Natural killer cell treated with Interleukin-12 subunit alpha and Interleukin-12 subunit beta and Interleukin-15 and Interleukin-18, amount 100 ng/mL, for 72 hours (primary cell): Measurements from ENCODE around the gene PCDHB9. TPM values are rescaled to one million over a fixed set of nuclear protein-coding genes. Genes with fewer than 3 reads are reported as not detected.
"Not testable (repeated sequence)": the region's sequence is repeated elsewhere in the genome, so short reads cannot be mapped to it uniquely, and the experiment has no call there.

Source experiments
- ATAC-seq, 2 donors: fragments of 150-1000 bp; cut with Tn5 transposase in 1 of 2; sonication (Bioruptor Pico), chemical (Tn5 transposase) in 1 of 2; 2 replicates each; pipeline ENCODE4 v1.10.0; 2021
- DNase-seq: peaks from one replicate; pipeline ENCODE4 v3.0.0; 2022; ENCODE audit warnings: low spot score
- H3K27ac Mint-ChIP-seq, 2 donors: 1 replicate in 1 of 2; 2 replicates in 1 of 2; pipeline ENCODE4 v1.8.0; 2022; ENCODE audit warnings: mixed read lengths in 2 of 2, mild to moderate bottlenecking in 1 of 2, moderate library complexity in 1 of 2
- H3K27me3 Mint-ChIP-seq, 2 donors: 1 replicate in 1 of 2; 2 replicates in 1 of 2; pipeline ENCODE4 v1.8.0; 2022; ENCODE audit warnings: mixed read lengths in 2 of 2
- H3K36me3 Mint-ChIP-seq: one replicate; pipeline ENCODE4 v1.8.0; 2022; ENCODE audit warnings: mixed read lengths
- H3K4me1 Mint-ChIP-seq, 2 donors: 1 replicate in 1 of 2; 2 replicates in 1 of 2; pipeline ENCODE4 v1.8.0; 2022; ENCODE audit warnings: low read depth in 2 of 2, mixed read lengths in 2 of 2, mild to moderate bottlenecking in 1 of 2
- H3K4me3 Mint-ChIP-seq: one replicate; pipeline ENCODE4 v1.8.0; 2022; ENCODE audit warnings: mixed read lengths
- H3K9me3 Mint-ChIP-seq: 2 replicates; pipeline ENCODE4 v1.8.0; 2022; ENCODE audit warnings: mixed read lengths
- total RNA-seq, 2 donors: library from RNA; stranded (reverse); gene quantifications; one replicate each; pipeline ENCODE4 v1.2.3, GENCODE V29; 2022

Gene PCDHB9
- under 1 TPM in 1 of 2 donors, not detected in 1; 0.17 TPM for total RNA-seq

DNA sequence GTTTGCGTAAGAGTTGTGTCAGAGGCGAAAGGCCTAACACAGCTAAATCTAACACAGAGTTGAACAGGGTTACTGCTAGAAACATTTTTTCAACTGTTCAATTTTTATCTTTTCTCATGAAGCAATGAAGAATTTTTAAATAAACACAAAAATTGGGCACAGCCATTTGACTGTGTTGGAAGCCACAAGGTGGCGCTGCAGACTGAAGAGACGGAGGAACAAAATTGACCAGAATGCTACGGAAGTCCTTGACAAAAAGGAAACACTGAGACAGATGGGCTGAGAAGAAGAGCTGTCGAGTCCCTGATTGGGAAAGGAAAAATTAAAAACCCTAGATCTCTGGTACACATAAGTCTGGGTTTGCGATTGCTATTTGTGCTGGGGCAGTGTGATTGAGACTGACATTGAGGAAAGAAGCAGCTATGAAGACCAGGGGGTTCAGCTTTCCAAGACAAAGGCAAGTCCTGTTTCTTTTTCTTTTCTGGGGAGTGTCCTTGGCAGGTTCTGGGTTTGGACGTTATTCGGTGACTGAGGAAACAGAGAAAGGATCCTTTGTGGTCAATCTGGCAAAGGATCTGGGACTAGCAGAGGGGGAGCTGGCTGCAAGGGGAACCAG, at the start of gene PCDHB9:
PCDHB9 (plus strand) TSS at position 265 of the 616 bp plus-strand sequence; CDS start at position 423, 158 bp downstream.
- Mint-ChIP-seq H3K4me3 (peak within 1 kb of the TSS; percentile 44), H3K4me1 (peaks cover 5 to 6% of the 10 kb centered on the region in 2 donors), H3K27ac (no peak within 1 kb of the TSS), H3K9me3 (peaks cover 6% of the 10 kb centered on the region), H3K36me3 (peaks cover 31% of the 10 kb centered on the region), H3K27me3 (peaks cover 24 to 42% of the 10 kb centered on the region in 2 donors)
- no peak for ATAC-seq
- no peak for DNase-seq

DNA sequence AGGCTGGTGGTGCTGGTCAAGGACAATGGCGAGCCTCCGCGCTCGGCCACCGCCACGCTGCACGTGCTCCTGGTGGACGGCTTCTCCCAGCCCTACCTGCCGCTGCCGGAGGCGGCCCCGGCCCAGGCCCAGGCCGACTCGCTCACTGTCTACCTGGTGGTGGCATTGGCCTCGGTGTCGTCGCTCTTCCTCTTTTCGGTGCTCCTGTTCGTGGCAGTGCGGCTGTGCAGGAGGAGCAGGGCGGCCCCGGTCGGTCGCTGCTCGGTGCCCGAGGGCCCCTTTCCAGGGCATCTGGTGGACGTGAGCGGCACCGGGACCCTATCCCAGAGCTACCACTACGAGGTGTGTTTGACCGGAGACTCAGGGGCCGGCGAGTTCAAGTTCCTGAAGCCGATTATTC, 49.6 kb upstream of the PCDHB9 start:
- DNase-seq = not testable (repeated sequence)
- Mint-ChIP-seq H3K9me3 (peaks cover 18% of the 10 kb centered on the region), H3K36me3 (peaks cover 20% of the 10 kb centered on the region)

DNA sequence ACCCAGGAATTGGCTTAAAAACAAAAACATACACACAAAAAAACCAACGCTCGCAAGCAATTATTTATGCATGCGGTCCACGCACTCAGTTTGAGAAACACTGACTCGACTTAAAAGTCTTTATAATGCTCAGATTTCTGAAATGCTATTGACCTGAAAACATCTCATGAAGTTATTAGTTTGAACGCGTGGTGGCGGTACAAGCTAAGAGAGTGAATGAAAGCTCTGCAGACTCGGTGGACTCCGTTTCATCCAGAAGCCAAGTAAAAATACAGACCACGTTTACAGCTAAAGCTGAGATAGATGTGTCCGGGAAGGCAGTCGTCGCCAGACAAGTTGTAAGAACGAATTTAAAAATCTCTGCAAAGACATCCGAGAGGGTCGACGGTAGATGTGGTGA, 37.1 kb upstream of the PCDHB9 start, which contains the start of gene PCDHB6:
PCDHB6 (plus strand) TSS at position 246 of the 400 bp plus-strand sequence. CDS start 201 bp downstream, outside the sequence.
- H3K4me3 Mint-ChIP-seq = no peak within 1 kb of the TSS
- DNase-seq = no peak

More for the DNA sequence above, 49.6 kb upstream of the PCDHB9 start:
- not testable (repeated sequence) for H3K4me1 Mint-ChIP-seq, ATAC-seq, H3K27ac Mint-ChIP-seq, H3K4me3 Mint-ChIP-seq
- H3K27me3 Mint-ChIP-seq = peaks cover 0 to 23% of the 10 kb centered on the region in 2 donors

DNA sequence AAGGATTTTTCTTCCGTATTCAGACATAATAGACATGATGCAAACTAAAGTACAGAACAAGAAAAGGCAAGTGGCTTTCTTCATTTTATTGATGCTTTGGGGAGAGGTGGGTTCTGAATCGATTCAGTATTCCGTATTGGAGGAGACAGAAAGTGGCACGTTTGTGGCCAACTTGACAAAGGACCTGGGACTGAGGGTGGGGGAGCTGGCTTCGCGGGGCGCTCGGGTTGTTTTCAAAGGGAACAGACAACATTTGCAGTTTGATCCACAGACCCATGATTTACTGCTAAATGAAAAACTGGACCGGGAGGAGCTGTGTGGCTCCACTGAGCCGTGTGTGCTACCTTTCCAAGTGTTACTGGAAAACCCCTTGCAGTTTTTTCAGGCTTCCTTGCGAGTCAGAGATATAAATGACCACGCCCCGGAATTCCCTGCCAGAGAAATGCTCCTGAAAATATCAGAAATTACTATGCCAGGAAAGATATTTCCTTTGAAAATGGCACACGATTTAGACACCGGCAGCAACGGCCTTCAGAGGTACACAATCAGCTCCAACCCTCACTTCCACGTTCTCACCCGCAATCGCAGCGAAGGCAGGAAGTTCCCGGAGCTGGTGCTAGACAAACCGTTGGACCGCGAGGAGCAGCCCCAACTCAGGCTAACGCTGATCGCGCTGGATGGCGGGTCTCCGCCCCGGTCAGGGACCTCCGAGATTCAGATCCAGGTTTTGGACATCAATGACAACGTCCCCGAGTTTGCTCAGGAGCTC, 36.6 kb upstream of the PCDHB9 start:
- Mint-ChIP-seq H3K27me3 (peaks cover 0 to 23% of the 10 kb centered on the region in 2 donors), H3K36me3 (peaks cover 10% of the 10 kb centered on the region), H3K27ac (no peak overlapping the region), H3K4me3 (no peak overlapping the region), H3K9me3 (peaks cover 6% of the 10 kb centered on the region), H3K4me1 (no peaks in the 10 kb centered on the region)
- no peak for DNase-seq
- ATAC-seq = no peak

More for the DNA sequence above, 37.1 kb upstream of the PCDHB9 start, which contains the start of gene PCDHB6:
- peaks cover 10% of the 10 kb centered on the region for H3K36me3 Mint-ChIP-seq
- no peak for ATAC-seq
- peaks cover 0 to 23% of the 10 kb centered on the region in 2 donors for H3K27me3 Mint-ChIP-seq
- H3K9me3 Mint-ChIP-seq = peaks cover 6% of the 10 kb centered on the region
- no peak within 1 kb of the TSS for H3K27ac Mint-ChIP-seq
- H3K4me1 Mint-ChIP-seq = no peaks in the 10 kb centered on the region

DNA sequence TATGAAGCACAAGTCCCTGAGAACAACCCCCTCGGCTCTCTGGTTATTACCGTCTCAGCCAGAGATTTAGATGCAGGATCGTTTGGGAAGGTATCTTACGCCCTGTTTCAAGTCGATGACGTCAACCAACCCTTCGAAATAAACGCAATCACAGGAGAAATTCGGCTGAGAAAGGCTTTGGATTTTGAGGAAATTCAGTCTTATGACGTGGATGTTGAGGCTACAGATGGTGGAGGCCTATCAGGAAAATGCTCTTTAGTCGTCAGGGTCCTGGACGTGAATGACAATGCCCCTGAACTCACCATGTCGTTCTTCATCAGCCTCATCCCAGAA, 36.0 kb upstream of the PCDHB9 start:
- Mint-ChIP-seq H3K9me3 (peaks cover 4% of the 10 kb centered on the region), H3K27ac (no peak overlapping the region), H3K4me1 (no peaks in the 10 kb centered on the region), H3K36me3 (peaks cover 10% of the 10 kb centered on the region), H3K27me3 (peaks cover 0 to 20% of the 10 kb centered on the region in 2 donors), H3K4me3 (no peak overlapping the region)
- no peak for DNase-seq
- no peak for ATAC-seq

DNA sequence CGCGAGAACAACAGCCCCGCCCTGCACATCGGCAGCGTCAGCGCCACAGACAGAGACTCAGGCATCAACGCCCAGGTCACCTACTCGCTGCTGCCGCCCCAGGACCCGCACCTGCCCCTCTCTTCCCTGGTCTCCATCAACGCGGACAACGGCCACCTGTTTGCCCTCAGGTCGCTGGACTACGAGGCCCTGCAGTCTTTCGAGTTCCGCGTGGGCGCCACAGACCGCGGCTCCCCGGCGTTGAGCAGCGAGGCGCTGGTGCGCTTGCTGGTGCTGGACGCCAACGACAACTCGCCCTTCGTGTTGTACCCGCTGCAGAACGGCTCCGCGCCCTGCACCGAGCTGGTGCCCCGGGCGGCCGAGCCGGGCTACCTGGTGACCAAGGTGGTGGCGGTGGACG, 35.3 kb upstream of the PCDHB9 start:
- ATAC-seq, DNase-seq, H3K4me1 Mint-ChIP-seq, H3K9me3 Mint-ChIP-seq, H3K27ac Mint-ChIP-seq, H3K4me3 Mint-ChIP-seq: not testable (repeated sequence)
- H3K27me3 Mint-ChIP-seq = peaks cover under 1 to 16% of the 10 kb centered on the region in 2 donors
- peaks cover 13% of the 10 kb centered on the region for H3K36me3 Mint-ChIP-seq

DNA sequence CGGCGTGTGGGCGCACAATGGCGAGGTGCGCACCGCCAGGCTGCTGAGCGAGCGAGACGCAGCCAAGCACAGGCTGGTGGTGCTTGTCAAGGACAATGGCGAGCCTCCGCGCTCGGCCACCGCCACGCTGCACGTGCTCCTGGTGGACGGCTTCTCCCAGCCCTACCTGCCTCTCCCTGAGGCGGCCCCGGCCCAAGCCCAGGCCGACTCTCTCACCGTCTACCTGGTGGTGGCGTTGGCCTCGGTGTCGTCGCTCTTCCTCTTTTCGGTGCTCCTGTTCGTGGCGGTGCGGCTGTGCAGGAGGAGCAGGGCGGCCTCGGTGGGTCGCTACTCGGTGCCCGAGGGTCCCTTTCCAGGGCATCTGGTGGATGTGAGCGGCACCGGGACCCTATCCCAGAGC, 34.9 kb upstream of the PCDHB9 start:
- DNase-seq, H3K4me1 Mint-ChIP-seq, H3K4me3 Mint-ChIP-seq, H3K27ac Mint-ChIP-seq, H3K9me3 Mint-ChIP-seq, ATAC-seq: not testable (repeated sequence)
- Mint-ChIP-seq H3K36me3 (peaks cover 16% of the 10 kb centered on the region), H3K27me3 (peaks cover 2 to 16% of the 10 kb centered on the region in 2 donors)

DNA sequence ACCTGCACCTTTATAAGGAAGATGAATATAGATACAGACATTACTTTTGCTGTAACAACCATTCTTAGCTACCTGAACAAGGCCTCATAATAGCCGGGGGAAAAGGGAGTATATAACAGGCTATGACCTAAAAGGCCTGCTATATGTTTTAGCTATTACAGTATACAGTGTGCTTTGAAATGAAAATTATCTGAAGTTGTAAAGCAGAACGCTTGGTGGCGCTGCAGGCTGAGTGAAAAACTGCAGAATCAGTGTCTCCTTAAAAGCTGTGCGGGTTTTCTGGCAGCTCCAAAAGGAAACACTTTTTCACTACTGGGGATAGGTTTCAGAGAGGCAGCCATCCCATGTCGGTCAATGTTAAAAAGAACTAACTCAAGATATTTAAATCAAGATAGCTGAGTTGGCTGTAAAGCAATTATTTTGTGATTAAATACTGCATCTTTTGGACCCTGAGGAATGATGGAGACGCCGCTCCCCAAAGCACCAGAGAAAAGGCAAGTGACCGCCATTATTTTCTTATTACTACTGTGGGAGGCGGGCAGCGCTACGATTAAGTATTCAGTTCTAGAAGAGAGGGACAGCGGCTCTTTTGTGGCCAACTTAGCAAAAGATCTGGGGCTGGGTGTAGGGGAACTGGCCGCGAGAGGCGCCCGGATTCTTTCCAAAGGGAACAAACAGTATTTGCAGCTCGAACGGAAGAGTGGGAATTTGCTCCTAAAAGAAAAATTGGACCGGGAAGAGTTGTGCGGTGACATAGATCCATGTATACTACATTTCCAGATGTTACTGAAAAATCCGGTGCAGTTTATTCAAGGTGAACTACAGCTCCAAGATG, 31.2 kb upstream of the PCDHB9 start:
- DNase-seq = no peak
- no peak overlapping the region for H3K27ac Mint-ChIP-seq
- H3K9me3 Mint-ChIP-seq = peaks cover 2% of the 10 kb centered on the region
- H3K4me3 Mint-ChIP-seq = no peak overlapping the region
- no peak for ATAC-seq
- H3K4me1 Mint-ChIP-seq = no peaks in the 10 kb centered on the region
- peaks cover 10% of the 10 kb centered on the region for H3K36me3 Mint-ChIP-seq
- peaks cover 4% of the 10 kb centered on the region in 2 donors for H3K27me3 Mint-ChIP-seq

DNA sequence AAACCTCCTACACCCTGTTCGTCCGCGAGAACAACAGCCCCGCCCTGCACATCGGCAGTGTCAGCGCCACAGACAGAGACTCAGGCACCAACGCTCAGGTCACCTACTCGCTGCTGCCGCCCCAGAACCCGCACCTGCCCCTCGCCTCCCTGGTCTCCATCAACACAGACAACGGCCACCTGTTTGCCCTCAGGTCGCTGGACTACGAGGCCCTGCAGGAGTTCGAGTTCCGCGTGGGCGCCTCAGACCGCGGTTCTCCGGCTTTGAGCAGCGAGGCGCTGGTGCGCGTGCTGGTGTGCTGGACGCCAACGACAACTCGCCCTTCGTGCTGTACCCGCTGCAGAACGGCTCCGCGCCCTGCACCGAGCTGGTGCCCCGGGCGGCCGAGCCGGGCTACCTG, 29.6 kb upstream of the PCDHB9 start:
- H3K27me3 Mint-ChIP-seq, H3K36me3 Mint-ChIP-seq, ATAC-seq, H3K4me1 Mint-ChIP-seq, H3K27ac Mint-ChIP-seq, H3K4me3 Mint-ChIP-seq, H3K9me3 Mint-ChIP-seq, DNase-seq: not testable (repeated sequence)

DNA sequence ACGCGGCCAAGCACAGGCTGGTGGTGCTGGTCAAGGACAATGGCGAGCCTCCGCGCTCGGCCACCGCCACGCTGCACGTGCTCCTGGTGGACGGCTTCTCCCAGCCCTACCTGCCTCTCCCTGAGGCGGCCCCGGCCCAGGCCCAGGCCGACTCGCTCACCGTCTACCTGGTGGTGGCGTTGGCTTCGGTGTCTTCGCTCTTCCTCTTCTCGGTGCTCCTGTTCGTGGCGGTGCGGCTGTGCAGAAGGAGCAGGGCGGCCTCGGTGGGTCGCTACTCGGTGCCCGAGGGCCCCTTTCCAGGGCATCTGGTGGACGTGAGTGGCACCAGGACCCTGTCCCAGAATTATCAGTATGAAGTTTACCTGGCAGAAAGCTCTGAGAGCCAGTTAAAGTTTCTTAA, 29.1 kb upstream of the PCDHB9 start:
- ATAC-seq, DNase-seq, H3K4me1 Mint-ChIP-seq, H3K27me3 Mint-ChIP-seq, H3K27ac Mint-ChIP-seq, H3K4me3 Mint-ChIP-seq, H3K9me3 Mint-ChIP-seq, H3K36me3 Mint-ChIP-seq: not testable (repeated sequence)

DNA sequence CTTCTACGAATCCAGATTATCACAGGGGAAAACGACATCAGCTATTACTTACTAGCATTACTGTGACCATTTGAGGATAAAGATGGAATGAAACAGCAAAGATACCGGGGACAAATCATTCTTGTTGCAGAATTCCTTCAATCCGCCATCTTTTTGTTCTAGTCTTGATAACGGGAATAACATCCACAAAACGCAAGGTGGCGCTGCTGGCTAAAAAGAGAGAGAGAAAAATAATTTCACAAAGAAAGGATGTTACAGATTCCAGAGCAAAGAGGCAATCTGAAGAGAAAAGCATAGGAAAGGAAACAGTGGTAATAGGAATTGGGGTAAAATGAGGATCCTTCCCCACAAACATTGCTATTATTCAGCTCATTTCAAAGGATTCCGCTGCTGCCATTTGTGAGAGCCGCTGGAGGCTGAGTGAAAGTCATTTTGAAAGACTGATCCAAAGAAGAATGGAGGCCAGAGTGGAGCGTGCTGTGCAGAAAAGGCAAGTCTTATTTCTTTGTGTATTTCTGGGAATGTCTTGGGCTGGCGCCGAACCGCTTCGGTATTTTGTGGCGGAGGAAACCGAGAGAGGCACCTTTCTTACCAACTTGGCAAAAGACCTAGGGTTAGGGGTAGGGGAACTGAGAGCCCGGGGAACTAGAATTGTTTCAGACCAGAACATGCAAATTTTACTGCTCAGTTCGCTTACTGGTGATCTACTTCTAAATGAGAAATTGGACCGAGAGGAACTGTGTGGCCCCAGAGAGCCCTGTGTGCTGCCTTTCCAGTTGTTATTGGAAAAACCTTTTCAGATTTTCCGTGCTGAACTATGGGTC, 14.4 kb upstream of the PCDHB9 start, which contains the start of gene PCDHB7:
PCDHB7 (plus strand) TSS at position 264 of the 824 bp plus-strand sequence; CDS start at position 456, 192 bp downstream.
- ATAC-seq (no peak), DNase-seq (no peak)
- H3K27me3 Mint-ChIP-seq = peaks cover 11 to 35% of the 10 kb centered on the region in 2 donors

DNA sequence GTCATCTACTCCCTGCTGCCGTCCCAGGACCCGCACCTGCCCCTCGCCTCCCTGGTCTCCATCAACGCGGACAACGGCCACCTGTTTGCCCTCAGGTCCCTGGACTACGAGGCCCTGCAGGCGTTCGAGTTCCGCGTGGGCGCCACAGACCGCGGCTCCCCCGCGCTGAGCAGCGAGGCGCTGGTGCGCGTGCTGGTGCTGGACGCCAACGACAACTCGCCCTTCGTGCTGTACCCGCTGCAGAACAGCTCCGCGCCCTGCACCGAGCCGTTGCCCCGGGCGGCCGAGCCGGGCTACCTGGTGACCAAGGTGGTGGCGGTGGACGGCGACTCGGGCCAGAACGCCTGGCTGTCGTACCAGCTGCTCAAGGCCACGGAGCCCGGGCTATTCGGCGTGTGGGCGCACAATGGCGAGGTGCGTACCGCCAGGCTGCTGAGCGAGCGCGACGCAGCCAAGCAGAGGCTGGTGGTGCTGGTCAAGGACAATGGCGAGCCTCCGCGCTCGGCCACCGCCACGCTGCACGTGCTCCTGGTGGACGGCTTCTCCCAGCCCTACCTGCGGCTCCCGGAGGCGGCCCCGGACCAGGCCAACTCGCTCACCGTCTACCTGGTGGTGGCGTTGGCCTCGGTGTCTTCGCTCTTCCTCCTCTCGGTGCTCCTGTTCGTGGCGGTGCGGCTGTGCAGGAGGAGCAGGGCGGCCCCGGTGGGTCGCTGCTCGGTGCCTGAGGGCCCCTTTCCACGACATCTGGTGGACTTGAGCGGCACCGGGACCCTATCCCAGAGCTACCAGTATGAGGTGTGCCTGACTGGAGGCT, 12.5 kb upstream of the PCDHB9 start:
- not testable (repeated sequence) for ATAC-seq, DNase-seq, H3K4me1 Mint-ChIP-seq, H3K36me3 Mint-ChIP-seq, H3K9me3 Mint-ChIP-seq, H3K27ac Mint-ChIP-seq, H3K4me3 Mint-ChIP-seq
- H3K27me3 Mint-ChIP-seq = peaks cover 6 to 22% of the 10 kb centered on the region in 2 donors

More for the DNA sequence above, 14.4 kb upstream of the PCDHB9 start, which contains the start of gene PCDHB7:
- Mint-ChIP-seq H3K27ac (no peak within 1 kb of the TSS), H3K36me3 (peaks cover 11% of the 10 kb centered on the region), H3K9me3 (peaks cover 8% of the 10 kb centered on the region), H3K4me1 (no peaks in the 10 kb centered on the region), H3K4me3 (no peak within 1 kb of the TSS)
